IPS-NIHi11 (cell line): ENCODE results near the gene PPP1R27.

ENCODE experiments used
- DNase-seq: peaks from one replicate; pipeline ENCODE4 v3.0.0; 2012; ENCODE audit warnings: mixed read lengths, low spot score

The PPP1R27 gene

GRCh38 chr17:81860756-81861568, 26.1 kb upstream of the PPP1R27 start:
- DNase-seq: peak; percentile 99

DNA sequence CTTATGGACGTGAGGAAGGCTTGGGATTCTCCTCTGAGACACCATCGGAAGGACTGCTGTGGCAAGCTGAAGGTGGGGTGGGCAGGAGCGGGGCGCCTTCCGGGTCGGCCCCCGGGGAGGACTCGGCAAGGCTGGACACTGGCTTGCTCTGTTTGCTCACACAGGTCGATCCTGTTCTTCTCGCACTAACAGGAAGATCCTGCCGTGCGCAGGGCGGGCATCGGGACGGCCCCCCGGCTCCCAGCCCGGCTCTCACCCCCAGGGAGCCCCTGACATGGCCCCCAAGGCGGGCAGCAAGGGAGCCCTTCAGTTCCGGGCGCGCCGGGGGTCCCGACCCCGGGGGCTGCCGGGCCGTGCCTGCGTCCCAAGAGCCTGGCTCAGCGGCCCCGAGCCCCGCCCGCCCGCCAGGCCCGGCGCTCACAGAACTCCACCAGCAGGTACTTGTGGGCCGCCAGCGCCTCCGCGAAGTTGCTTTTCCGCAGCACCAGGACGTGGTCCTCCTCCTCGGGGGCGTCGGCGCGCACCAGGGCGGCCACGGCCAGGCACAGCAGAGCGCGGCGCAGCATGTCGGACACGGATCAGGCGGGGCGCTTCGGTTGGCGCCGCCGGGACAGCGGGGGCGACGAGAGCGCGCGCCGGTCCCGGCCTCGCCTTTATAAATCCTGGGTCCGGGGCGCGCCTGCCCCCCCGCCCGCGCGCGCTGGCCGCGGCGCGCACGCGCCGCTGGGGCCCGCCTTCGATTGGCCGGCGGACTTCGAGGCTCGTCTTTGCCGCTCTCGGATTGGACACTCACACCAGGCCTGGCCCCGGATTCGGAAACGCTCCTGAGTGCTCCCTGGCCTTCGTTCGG, 25.3 kb upstream of the PPP1R27 start, which contains the start of gene P4HB:
Gene P4HB, minus strand, starts transcription at position 630 of the 850 bp plus-strand sequence. Its CDS starts 64 bp downstream, at position 566.
- DNase-seq: no peak

DNA sequence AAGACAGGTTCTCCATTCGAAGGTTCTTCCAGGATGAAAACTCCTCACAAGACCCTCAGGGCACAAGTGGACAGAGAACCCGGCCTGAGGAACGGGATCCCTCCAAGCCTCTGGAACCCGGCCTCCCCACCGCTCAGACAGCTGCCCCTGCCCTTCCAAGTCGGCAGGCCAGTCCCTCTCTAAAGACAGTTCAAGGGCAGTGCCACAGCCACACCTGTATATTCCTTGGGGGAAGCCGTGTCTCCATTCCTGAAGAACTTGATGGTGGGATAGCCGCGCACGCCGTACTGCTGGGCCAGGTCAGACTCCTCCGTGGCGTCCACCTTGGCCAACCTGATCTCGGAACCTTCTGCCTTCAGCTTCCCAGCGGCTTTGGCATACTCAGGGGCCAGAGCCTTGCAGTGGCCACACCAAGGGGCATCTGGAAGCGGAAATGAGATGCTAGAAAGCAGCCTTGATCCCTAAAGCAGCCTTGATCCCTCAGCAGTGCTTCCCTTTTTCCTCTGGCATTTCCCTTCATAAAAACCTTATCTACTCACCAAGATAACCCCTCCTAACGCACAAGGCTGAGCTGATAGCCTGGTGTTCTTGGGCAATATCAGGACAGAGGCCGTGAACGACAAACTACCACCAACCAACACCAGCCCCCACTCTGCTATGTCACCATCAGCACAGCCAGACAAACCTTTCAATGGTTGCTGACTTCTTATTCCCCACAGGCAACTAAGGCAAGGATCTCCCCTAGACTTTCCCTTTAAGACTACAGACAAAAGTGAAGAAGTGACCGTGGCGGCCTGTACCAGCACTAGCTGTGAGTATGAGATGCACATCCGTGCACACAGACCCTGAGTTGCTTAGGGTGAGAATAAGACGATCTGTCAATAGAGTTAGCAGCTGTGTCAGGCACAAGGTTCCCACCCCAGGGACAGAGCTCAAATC, 24.4 kb upstream of the PPP1R27 start:
- no peak for DNase-seq

DNA sequence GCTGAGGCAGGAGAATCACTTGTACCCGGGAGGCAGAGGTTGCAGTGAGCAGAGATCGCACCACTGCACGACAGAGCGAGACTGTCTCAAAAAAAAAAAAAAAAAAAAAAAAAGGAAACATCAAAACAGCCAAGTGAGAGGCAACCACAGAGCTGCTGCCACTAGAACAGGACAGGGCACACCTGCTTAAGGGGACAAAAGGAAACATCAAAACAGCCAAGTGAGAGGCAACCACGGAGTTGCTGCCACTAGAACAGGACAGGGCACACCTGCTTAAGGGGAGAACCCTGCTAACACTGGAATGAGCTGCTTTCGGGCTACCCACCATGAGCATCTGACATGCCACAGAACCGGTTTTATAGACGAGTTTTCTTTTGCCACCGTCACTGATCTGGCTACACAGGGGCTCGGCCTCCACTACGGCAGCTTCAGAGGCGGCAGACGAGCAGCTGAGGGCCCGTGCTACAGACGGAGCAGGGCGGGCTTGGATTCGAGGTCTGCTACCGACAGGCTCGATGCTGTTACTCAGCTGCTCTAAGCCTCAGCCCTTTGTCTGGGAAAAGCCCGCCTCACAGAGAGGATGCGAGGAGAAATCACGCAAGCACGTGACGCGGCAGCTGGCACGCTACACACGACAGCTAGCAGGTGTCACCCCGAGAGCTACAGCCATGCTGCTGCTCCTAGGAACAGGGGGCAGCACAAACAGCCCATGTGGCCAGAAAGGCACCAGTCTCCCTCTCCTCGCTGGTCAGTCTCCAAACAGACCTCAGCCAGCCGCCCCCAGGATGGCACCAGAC, 23.5 kb upstream of the PPP1R27 start:
- no peak for DNase-seq

DNA sequence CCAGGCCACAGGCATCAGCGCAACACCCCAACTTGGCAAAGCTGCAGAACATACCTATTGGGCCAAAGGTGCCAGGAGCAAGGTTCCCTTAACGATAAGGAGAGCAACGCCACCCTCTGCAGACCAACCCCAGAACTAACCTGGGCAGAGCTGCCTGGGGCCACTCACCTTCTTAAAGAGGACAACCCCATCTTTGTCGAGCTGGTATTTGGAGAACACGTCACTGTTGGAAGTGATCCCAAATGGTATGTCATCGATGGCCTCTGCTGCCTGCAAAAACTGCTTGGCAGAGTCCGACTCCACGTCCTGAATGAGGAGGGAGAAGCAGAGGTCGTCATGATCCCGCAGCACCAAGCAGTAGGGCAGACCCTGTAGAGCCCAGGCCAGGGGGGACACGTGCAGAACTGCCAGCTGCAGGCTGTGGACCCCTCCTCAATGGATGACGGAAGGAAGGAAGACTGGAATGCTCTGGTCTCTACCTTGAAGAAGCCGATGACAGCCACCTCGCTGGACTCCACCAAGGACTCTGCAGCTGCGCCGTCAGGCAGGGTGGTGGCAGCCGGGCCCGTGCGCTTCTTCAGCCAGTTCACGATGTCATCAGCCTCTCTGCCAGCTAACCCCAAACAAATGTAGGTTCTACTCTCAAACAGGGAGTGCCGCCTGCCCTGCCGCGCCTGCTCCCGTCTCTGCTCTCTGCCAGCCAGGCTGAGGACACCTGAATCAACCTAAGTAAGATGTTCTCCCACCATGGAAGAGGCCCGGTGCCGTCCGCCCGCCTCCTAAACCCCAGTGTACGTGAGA, 20.3 kb upstream of the PPP1R27 start:
- DNase-seq: no peak

- no peak for DNase-seq
Observed at GRCh38 chr17:81852237-81852636, 17.4 kb upstream of the PPP1R27 start.

DNA sequence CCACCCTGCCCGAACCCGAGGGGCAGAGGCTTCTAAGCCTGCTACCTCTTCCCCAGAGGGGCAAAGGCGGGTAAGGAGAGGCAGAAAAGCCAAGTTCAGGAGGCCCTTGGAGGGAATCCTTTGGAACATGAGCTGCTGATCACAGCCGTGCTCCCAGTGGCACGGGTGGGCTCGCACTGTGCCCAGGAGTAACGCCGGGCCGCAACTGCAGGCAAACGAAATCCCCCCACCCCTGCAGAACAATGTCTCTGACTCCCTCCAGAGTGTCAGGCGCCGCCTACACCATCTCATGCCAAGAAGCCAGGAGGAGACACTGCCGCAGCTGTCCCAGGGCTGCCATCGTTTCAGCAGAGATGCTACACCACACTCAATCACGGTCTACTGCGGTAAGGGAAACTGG, 16.6 kb upstream of the PPP1R27 start:
- DNase-seq: no peak

DNA sequence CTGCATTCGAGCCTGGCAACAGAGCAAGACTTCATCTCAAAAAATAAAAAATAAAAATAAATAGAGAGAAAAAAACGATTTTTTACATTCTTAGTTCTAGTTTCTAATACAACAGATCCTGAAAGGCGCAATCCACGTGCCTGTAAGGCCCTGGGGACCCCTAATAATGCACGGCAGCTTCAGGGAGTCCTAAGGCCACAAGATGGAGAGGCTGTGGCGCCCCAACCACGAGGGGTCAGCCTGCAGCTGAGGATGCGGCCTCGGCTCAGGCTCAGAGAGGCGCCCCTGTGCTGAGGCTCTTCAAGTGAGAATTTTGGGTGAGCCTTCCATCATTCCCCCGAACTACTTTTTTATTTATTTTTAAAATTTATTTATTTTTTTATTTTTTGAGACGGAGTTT, 14.6 kb upstream of the PPP1R27 start:
- no peak for DNase-seq

GRCh38 chr17:81846743-81847689, 12.2 kb upstream of the PPP1R27 start:
- DNase-seq: no peak

DNA sequence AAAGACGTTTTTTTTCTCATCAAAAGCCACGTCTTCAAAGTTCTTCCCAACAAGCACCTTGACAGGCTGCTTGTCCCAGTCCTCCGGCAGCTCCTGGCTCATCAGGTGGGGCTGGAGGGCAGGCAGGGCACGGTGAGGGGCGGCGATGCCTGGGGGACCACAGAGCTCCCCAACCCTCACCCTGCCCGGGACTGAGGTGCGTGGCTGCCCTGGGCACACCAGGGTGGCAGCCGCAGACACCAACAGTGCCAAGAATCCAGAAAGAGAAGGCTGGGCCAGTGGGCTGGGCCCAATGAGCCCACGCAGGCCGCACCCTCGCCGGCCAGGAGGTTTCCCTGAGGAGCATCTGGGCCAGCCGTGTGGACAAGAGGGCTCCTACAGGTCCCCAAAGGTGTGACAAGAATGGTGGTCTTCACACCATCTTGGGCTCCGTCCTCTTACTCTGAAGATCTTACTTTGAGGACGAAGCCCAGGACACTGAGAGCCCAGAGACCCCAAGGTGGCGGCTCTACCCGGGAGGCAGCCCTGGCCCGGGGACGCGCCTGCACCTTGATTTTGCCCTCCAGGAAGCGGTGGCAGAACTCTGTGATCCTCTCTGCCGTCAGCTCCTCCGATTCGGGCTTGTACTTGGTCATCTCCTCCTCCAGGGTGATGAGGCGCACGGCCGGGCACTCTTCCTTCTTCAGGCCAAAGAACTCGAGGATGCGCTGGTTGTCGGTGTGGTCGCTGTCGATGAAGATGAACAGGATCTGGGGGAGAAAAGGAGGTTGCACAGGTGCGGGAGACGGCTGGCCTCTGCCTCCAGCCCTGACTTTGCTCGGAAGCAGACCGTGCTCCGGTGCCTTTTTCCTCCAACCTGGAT, 11.3 kb upstream of the PPP1R27 start:
- DNase-seq: no peak

GRCh38 chr17:81845361-81845760, 10.5 kb upstream of the PPP1R27 start:
- no peak for DNase-seq

DNA sequence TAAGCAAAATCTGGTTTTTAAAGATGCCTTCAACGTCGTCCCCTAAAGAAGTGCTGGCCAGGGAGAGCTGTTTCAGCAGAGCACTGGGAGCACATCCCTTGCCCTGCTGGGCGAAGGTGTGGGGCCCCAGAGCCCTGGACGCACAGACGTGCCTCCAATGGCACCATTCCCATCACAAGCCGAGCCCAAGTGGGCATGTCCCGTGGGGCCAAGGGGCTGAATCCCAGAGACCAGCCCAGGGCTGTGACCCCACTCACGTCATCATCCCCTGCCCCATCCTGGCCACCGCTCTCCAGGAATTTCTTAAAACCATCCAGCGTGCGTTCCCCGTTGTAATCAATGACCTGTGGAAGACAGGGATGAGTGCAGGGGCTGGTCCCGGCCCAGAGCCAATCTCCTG, 10.0 kb upstream of the PPP1R27 start:
- no peak for DNase-seq

- DNase-seq: no peak
Observed at GRCh38 chr17:81844327-81844851, 9.5 kb upstream of the PPP1R27 start.

GRCh38 chr17:81843713-81844326, 9.0 kb upstream of the PPP1R27 start:
- no peak for DNase-seq

DNA sequence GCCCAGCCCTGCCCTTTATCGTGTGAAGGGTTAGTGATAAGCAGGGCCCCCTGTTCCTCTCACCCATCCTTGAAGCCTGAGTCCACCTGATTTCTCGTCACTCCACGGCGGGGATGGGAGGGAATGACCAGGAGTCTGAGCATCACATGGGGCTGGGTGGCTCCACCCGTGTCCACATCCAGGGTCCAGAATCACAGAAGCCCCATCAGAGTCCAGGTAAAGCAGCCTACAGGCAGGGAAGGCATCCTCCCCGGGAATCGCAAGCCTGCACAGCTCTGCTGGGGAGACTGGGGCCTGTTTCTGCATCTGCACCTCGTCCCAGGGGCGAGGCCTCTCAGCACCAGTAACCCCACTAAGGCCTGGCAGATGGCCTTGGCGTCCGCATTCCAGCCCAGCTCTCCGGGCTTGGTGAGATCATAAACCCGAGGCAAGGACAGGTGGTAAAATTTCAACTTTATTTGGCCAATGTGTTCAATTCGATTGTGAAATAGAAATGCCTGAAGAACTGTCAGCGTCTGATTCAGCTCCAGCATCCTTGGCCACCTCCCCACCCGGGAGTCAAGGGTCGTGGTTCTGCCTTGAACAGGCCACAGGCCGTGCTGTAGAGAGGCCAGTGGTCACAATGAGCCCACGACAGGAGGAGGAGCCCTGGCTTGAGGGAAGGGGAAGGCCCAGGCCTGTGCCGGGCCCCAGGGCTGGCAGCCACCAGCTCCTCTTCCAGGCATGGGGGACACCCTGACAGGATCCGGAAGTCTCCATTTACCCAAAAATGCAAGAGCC, 8.1 kb upstream of the PPP1R27 start:
- no peak for DNase-seq

GRCh38 chr17:81842378-81842724, 7.5 kb upstream of the PPP1R27 start:
- DNase-seq: no peak

- DNase-seq: no peak
Observed at GRCh38 chr17:81841866-81842265, 7.0 kb upstream of the PPP1R27 start.
